Measurements from ENCODE around the gene RNU5B-1. TPM values are rescaled to one million over a fixed set of nuclear protein-coding genes. Genes with fewer than 3 reads are reported as not detected.

RNU5B-1 gene
- total and polyA plus RNA-seq, 2 of the 4 experiments (the other 2 are of a cell fraction): not detected

GRCh38 chr15:65275104-65275727 lies 29.3 kb upstream of the RNU5B-1 start:
- no peak overlapping the region for H3K18ac ChIP-seq (ENCODE audit: low read depth, low read length)
- in situ Hi-C loops (cut with MboI; ENCODE audit: low sequenced_read_pairs) (loop anchor here (5.0 to 10.0 kb wide), 2 partner anchors 78 to 240 kb away; no protein-coding TSS in a partner anchor), dilution Hi-C loops (cut with HindIII; ENCODE audit: low sequenced_read_pairs, unreplicated experiment) (no loop called here), intact Hi-C loops (cut with micrococcal nuclease) (loop anchor here (10.0 kb wide), 1 partner anchor 240 kb away; no protein-coding TSS in a partner anchor)
- H3K9me3 ChIP-seq (ENCODE audit: control insufficient read depth, insufficient read depth, low read length): no peaks in the 10 kb centered on the region
- no peak overlapping the region for H3K4ac ChIP-seq (ENCODE audit: low read depth, low read length)
- no peak overlapping the region for H3K4me2 ChIP-seq (ENCODE audit: low read depth, low read length)
- H2BK15ac ChIP-seq (ENCODE audit: low read depth, low read length): no peak overlapping the region
- POLR2A ChIA-PET (ENCODE audit: unreplicated experiment): no interaction called here
- H4K20me1 ChIP-seq (ENCODE audit: insufficient read depth, low read length): no peaks in the 10 kb centered on the region
- peak overlapping the region; percentile 28; the same call in 1 of the 2 replicates for H3K14ac ChIP-seq (replicated peaks; ENCODE audit: low read depth, low read length)
- WGBS, 2 experiments (ENCODE audit: extremely low coverage in 2 of 2, insufficient read length in 1 of 2): 100% methylated on average over 2 of the region's 4 CpGs; no CpG with 5 or more reads in 1 of the 2 experiments
- H4K5ac ChIP-seq (ENCODE audit: low read depth, low read length): no peak overlapping the region
- H2BK5ac ChIP-seq (ENCODE audit: low read depth, low read length, poor library complexity, severe bottlenecking): no peak overlapping the region
- 0 out of 2 replicates have a peak overlapping the region, but pooled peaks have one; percentile 45 for H3K23ac ChIP-seq (ENCODE audit: low read depth, low read length)
- peaks cover 7% of the 10 kb centered on the region for H3K4me1 ChIP-seq (ENCODE audit: control insufficient read depth, insufficient read depth, low read length)
- CTCF ChIA-PET: no interaction called here
- no peak overlapping the region for H2BK20ac ChIP-seq (ENCODE audit: low read depth, low read length)
- H2AK5ac ChIP-seq (ENCODE audit: low read depth, low read length): no peak overlapping the region
- no peak overlapping the region for H3K9ac ChIP-seq (ENCODE audit: low read depth, low read length)
- H4K91ac ChIP-seq (ENCODE audit: insufficient read depth, low read depth, low read length): no peak overlapping the region
- H3K27me3 ChIP-seq (ENCODE audit: control insufficient read depth, insufficient read depth, low read length): no peaks in the 10 kb centered on the region
- H3K79me1 ChIP-seq (ENCODE audit: low read depth in 1 of 2, low read length in 2 of 2): peaks cover 3 to 4% of the 10 kb centered on the region in 2 experiments; a peak in 2 of 4 replicates
- H3K9me1 ChIP-seq (ENCODE audit: insufficient read depth, low read length): peaks cover 7% of the 10 kb centered on the region; the same call in 1 of the 2 replicates
- no peak overlapping the region for H2BK120ac ChIP-seq (ENCODE audit: low read depth, low read length)
- no peak overlapping the region for H3K4me3 ChIP-seq (ENCODE audit: insufficient read depth, low read depth, low read length)
- H2AFZ ChIP-seq (replicated peaks; ENCODE audit: low read length, poor library complexity): no peak overlapping the region
- TF ChIP-seq MXI1 (IDR thresholded peaks at IDR 0.05; ENCODE audit: borderline replicate concordance, low read depth, low read length) (no peak), CEBPB (IDR thresholded peaks at IDR 0.05; ENCODE audit: low read depth, low read length) (no peak), BHLHE40 (IDR thresholded peaks at IDR 0.05; ENCODE audit: low read depth, low read length) (no peak), RCOR1 (IDR thresholded peaks at IDR 0.05; ENCODE audit: insufficient replicate concordance, low read length) (no peak), USF2 (IDR thresholded peaks at IDR 0.05; ENCODE audit: low read depth, low read length) (no peak), RAD21 (IDR thresholded peaks at IDR 0.05; ENCODE audit: low read length) (no peak), MAZ (IDR thresholded peaks at IDR 0.05; ENCODE audit: borderline replicate concordance, low read depth, low read length) (no peak), NFE2L2 (IDR thresholded peaks at IDR 0.05; ENCODE audit: low read depth, low read length) (no peak), FOS (IDR thresholded peaks at IDR 0.05; ENCODE audit: low read depth, low read length) (no peak), ELK1 (IDR thresholded peaks at IDR 0.05; ENCODE audit: borderline replicate concordance, low read depth, low read length) (no peak), CHD1 (IDR thresholded peaks at IDR 0.05; ENCODE audit: low read depth, low read length) (no peak), CTCF (conservative IDR thresholded peaks at IDR 0.05; ENCODE audit: low read depth, low read length) (no peak), MAFK (IDR thresholded peaks at IDR 0.05; ENCODE audit: low read depth, low read length) (no peak), POLR2A (IDR thresholded peaks at IDR 0.05; ENCODE audit: low read depth, low read length) (no peak), SMC3 (IDR thresholded peaks at IDR 0.05; ENCODE audit: low read depth, low read length) (no peak), RFX5 (IDR thresholded peaks at IDR 0.05; ENCODE audit: low read depth, low read length) (no peak)
- no peak overlapping the region for H4K8ac ChIP-seq (ENCODE audit: low read depth in 2 of 2, low read length in 2 of 2)
- no peak for ATAC-seq (ENCODE audit: low read depth)
- H2AK9ac ChIP-seq (replicated peaks; ENCODE audit: low read depth, low read length, poor library complexity): no peak overlapping the region
- BruUV-seq (replicated peaks): no TSS peak
- H3K56ac ChIP-seq (ENCODE audit: extremely low read depth, insufficient read depth, low read length): no peak overlapping the region
- no peak for DNase-seq
- H3K27ac ChIP-seq (ENCODE audit: insufficient read depth, low read length): no peak overlapping the region
- H3K36me3 ChIP-seq (ENCODE audit: control insufficient read depth, insufficient read depth, low read length): no peaks in the 10 kb centered on the region
